Peyer's patch (tissue), 4 donors: Measurements from ENCODE around the gene EDN1.

Experiments used
- CTCF ChIP-seq, 6 experiments: fragments of 450-650 bp in 4 of 6; fragments of 200-600 bp in 2 of 6; sonication (generic) in 1 of 6; IDR thresholded peaks; one replicate each; pipeline ENCODE4 v1.5.1; 2017 to 2019; ENCODE audit warnings: antibody characterized with exemption in 6 of 6, mild to moderate bottlenecking in 3 of 6, moderate library complexity in 1 of 6
- POLR2A ChIP-seq, 2 donors: fragments of 450-650 bp; IDR thresholded peaks; one replicate each; pipeline ENCODE4 v1.5.1; 2017; ENCODE audit warnings: antibody characterized with exemption in 2 of 2, mild to moderate bottlenecking in 2 of 2, moderate library complexity in 2 of 2

- TF ChIP-seq CTCF (IDR thresholded peaks at IDR 0.05) = no peak
- no peak for TF ChIP-seq POLR2A (IDR thresholded peaks at IDR 0.05)
These were observed 24.9 kb upstream of the EDN1 start for GRCh38 chr6:12265296-12265695.
